BE2C (cell line): ENCODE measurements around the gene SELENOK.

Experiments used
- DNase-seq: peaks from one replicate; pipeline ENCODE4 v3.0.0-alpha.2; 2020
- H3K27me3 ChIP-seq: fragments of 250-450 bp; sonication (Bioruptor Pico); 2 replicates; pipeline ENCODE4 v1.5.1; 2020; ENCODE audit warnings: mild to moderate bottlenecking
- H3K36me3 ChIP-seq: fragments of 250-450 bp; sonication (Bioruptor Pico); 2 replicates; pipeline ENCODE4 v1.5.1; 2020; ENCODE audit warnings: mild to moderate bottlenecking
- H3K4me1 ChIP-seq: fragments of 250-450 bp; sonication (Bioruptor Pico); 2 replicates; pipeline ENCODE4 v1.5.1; 2020
- H3K4me3 ChIP-seq: 2 replicates; pipeline ENCODE4 v1.5.1; 2011; ENCODE audit warnings: low read depth, low read length
- H3K9me3 ChIP-seq: fragments of 250-450 bp; sonication (Bioruptor Pico); 2 replicates; pipeline ENCODE4 v1.5.1; 2020
- CTCF ChIP-seq: IDR thresholded peaks from 2 replicates; pipeline ENCODE4 v1.5.1; 2012; ENCODE audit warnings: mild to moderate bottlenecking, low read depth, low read length

The SELENOK gene

GRCh38 chr3:53880396-53881345 lies 11.0 kb downstream of the SELENOK start:
- Histone ChIP-seq H3K4me1 (0 out of 2 replicates have a peak, but pooled peaks cover 3% of the 10 kb centered on the region), H3K9me3 (no peaks in the 10 kb centered on the region), H3K27me3 (no peaks in the 10 kb centered on the region), H3K4me3 (peak overlapping the region; percentile 72), H3K36me3 (peaks cover 12% of the 10 kb centered on the region)
- DNase-seq, result no peak
- no peak for TF ChIP-seq CTCF

- DNase-seq, result no peak
- Histone ChIP-seq H3K36me3 (peaks cover 3% of the 10 kb centered on the region; the same call in 1 of the 2 replicates), H3K27me3 (no peaks in the 10 kb centered on the region), H3K4me1 (no peaks in the 10 kb centered on the region), H3K9me3 (no peaks in the 10 kb centered on the region), H3K4me3 (no peak overlapping the region)
- TF ChIP-seq CTCF, result no peak
Measured at GRCh38 chr3:53865732-53866499, 25.7 kb downstream of the SELENOK start.

- Histone ChIP-seq H3K36me3 (no peaks in the 10 kb centered on the region), H3K9me3 (no peaks in the 10 kb centered on the region), H3K4me3 (no peak overlapping the region), H3K4me1 (no peaks in the 10 kb centered on the region), H3K27me3 (no peaks in the 10 kb centered on the region)
- no peak for TF ChIP-seq CTCF
- no peak for DNase-seq
Measured at GRCh38 chr3:53863145-53863544, 28.5 kb downstream of the SELENOK start.

GRCh38 chr3:53862241-53862640 lies 29.4 kb downstream of the SELENOK start:
- H3K9me3 ChIP-seq, result no peaks in the 10 kb centered on the region
- DNase-seq, result no peak
- TF ChIP-seq CTCF, result no peak
- no peak overlapping the region for H3K4me3 ChIP-seq
- no peaks in the 10 kb centered on the region for H3K36me3 ChIP-seq
- H3K4me1 ChIP-seq, result no peaks in the 10 kb centered on the region
- no peaks in the 10 kb centered on the region for H3K27me3 ChIP-seq

GRCh38 chr3:53860196-53860595 lies 31.5 kb downstream of the SELENOK start:
- no peaks in the 10 kb centered on the region for H3K9me3 ChIP-seq
- no peaks in the 10 kb centered on the region for H3K36me3 ChIP-seq
- no peak for DNase-seq
- no peak for TF ChIP-seq CTCF
- H3K4me1 ChIP-seq, result no peaks in the 10 kb centered on the region
- H3K27me3 ChIP-seq, result no peaks in the 10 kb centered on the region
- H3K4me3 ChIP-seq, result no peak overlapping the region
